Esophagus muscularis mucosa (tissue), 4 donors: ENCODE data around the gene NUP210L. TPM values are rescaled to one million over a fixed set of nuclear protein-coding genes. Genes with fewer than 3 reads are reported as not detected.
A peak's percentile ranks its signal among the peaks of the same experiment; 100 is the strongest.

ENCODE experiments used
- DNase-seq: peaks from one replicate; pipeline ENCODE4 v3.0.0-alpha.2; 2017; ENCODE audit errors: extremely low spot score
- H3K27ac ChIP-seq, 4 donors: fragments of 200-600 bp; sonication (generic); replicated peaks in 1 of 4; 1 replicate in 3 of 4; 2 replicates in 1 of 4; pipeline ENCODE4 v1.5.1; 2016 to 2019; ENCODE audit warnings: mild to moderate bottlenecking in 1 of 4
- H3K27me3 ChIP-seq, 4 donors: fragments of 200-600 bp; sonication (generic); one replicate each; pipeline versions ENCODE4 v1.5.1 to v1.6.0; 2016 to 2019
- H3K36me3 ChIP-seq, 4 donors: fragments of 200-600 bp; sonication (generic); one replicate each; pipeline ENCODE4 v1.5.1; 2016 to 2019
- H3K4me1 ChIP-seq, 4 donors: fragments of 200-600 bp; sonication (generic); one replicate each; pipeline ENCODE4 v1.5.1; 2016 to 2019
- H3K4me3 ChIP-seq, 4 donors: fragments of 200-600 bp; sonication (generic); 1 replicate in 2 of 4; 2 replicates in 2 of 4; pipeline ENCODE4 v1.5.1; 2016 to 2019; ENCODE audit warnings: mild to moderate bottlenecking in 4 of 4, moderate library complexity in 1 of 4
- H3K9me3 ChIP-seq, 4 donors: fragments of 200-600 bp; sonication (generic); 1 replicate in 3 of 4; 2 replicates in 1 of 4; pipeline ENCODE4 v1.5.1; 2016 to 2019
- EP300 ChIP-seq: sonication (generic); formaldehyde crosslinking; IDR thresholded peaks from one replicate; pipeline ENCODE4 v1.6.1; 2017; ENCODE audit warnings: antibody characterized with exemption
- POLR2A ChIP-seq: fragments of 450-650 bp; IDR thresholded peaks from one replicate; pipeline ENCODE4 v1.6.1; 2017; ENCODE audit warnings: antibody characterized with exemption, moderate library complexity, mild to moderate bottlenecking, low read depth
- POLR2AphosphoS5 ChIP-seq, 2 donors: sonication (generic); formaldehyde crosslinking; IDR thresholded peaks; one replicate each; pipeline ENCODE4 v1.6.1; 2017; ENCODE audit warnings: antibody characterized with exemption in 2 of 2
- WGBS: methylation state at CpG from one replicate; pipeline ENCODE4 v1.1.5; 2018; 5-methylcytosine and 5-hydroxymethylcytosine counted together
- intact Hi-C: fragments of 100-400 bp; cut with DNase I; formaldehyde crosslinking; loops from one replicate; pipeline ENCODE4 v1.15.1; 2023
- total RNA-seq, 4 donors: library from RNA; depleted of rRNA; stranded (reverse); fragments of >200 nt; gene quantifications; one replicate each; pipeline versions ENCODE4 v1.1.0 to v1.2.1, GENCODE V29; 2016
- TF ChIP-seq, protein P1 (sequence below), 3 experiments: fragments of 200-600 bp in 2 of 3; fragments of 450-650 bp in 1 of 3; sonication (generic) in 2 of 3; IDR thresholded peaks; one replicate each; pipeline ENCODE4 v1.5.1; 2017 to 2019; ENCODE audit warnings: antibody characterized with exemption in 3 of 3, mild to moderate bottlenecking in 2 of 3, moderate library complexity in 1 of 3

Gene NUP210L
- total RNA-seq, 4 donors from 2014 or later: not detected

GRCh38 chr1:153945795-153946621 lies 208.9 kb downstream of the NUP210L start:
- peak overlapping the region; percentile 78 to 98 (median 88) for H3K4me3 ChIP-seq
- WGBS: no CpG with 5 or more reads among the region's 95 CpGs
- no peaks in the 10 kb centered on the region for H3K9me3 ChIP-seq
- intact Hi-C loops: loop anchor here (2.0 to 10.0 kb wide), 3 partner anchors 41 to 149 kb away; partner anchors contain the start of gene RAB13
- no peaks in the 10 kb centered on the region for H3K27me3 ChIP-seq
- peak overlapping the region; percentile 98 to 100 (median 98) for H3K27ac ChIP-seq
- TF ChIP-seq POLR2A (peak; percentile 30), POLR2AphosphoS5 (IDR thresholded peaks at IDR 0.05) (peak; percentile 87 to 91), EP300 (no peak)
- TF ChIP-seq, protein P1, sequence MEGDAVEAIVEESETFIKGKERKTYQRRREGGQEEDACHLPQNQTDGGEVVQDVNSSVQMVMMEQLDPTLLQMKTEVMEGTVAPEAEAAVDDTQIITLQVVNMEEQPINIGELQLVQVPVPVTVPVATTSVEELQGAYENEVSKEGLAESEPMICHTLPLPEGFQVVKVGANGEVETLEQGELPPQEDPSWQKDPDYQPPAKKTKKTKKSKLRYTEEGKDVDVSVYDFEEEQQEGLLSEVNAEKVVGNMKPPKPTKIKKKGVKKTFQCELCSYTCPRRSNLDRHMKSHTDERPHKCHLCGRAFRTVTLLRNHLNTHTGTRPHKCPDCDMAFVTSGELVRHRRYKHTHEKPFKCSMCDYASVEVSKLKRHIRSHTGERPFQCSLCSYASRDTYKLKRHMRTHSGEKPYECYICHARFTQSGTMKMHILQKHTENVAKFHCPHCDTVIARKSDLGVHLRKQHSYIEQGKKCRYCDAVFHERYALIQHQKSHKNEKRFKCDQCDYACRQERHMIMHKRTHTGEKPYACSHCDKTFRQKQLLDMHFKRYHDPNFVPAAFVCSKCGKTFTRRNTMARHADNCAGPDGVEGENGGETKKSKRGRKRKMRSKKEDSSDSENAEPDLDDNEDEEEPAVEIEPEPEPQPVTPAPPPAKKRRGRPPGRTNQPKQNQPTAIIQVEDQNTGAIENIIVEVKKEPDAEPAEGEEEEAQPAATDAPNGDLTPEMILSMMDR (IDR thresholded peaks at IDR 0.05): no peak
- DNase-seq: peak; percentile 96
- H3K4me1 ChIP-seq: peaks cover 27 to 37% (median 29%) of the 10 kb centered on the region in 4 donors
- H3K36me3 ChIP-seq: peaks cover 31 to 74% (median 64%) of the 10 kb centered on the region in 4 donors

DNA sequence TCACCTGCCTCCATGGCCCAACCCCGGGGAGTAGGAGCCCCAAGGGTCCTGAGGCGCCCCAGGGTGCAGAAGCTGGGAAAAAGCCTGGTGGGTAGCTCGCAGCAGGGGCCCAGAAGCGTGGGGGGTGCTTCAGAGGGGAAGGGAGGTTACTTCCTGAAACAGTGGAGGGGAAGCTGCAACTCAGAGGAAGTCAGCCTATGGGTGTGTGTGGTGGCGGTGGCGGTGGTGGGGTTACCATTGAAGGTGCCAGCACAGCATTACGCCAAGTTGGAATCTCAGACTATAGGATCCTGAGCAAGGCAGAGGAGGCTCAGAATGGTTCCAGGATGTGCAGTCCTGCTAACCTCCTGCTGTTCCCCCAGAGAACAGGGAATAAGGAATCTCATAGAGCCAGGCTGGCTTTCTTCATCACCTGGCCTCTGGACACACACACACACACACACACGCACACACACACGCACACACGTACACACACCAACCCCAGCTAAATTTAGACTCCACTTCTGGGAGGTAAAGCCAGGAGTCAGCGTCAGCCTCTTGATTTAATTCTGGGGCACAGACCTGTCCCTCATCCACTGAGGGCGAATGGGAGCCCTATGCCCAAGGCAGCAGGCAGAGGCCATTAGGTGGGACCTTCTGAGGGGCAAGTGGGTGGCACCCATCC lies 209.6 kb downstream of the NUP210L start:
- DNase-seq: no peak
- H3K36me3 ChIP-seq: peaks cover 26 to 74% (median 64%) of the 10 kb centered on the region in 4 donors
- H3K27me3 ChIP-seq: no peaks in the 10 kb centered on the region
- WGBS: 33% methylated on average over 12 of the region's 12 CpGs
- intact Hi-C loops: loop anchor here (5.0 to 10.0 kb wide), 2 partner anchors 42 to 120 kb away; partner anchors contain the start of gene RAB13
- peak overlapping the region; percentile 78 to 98 (median 88) for H3K4me3 ChIP-seq
- H3K4me1 ChIP-seq: peaks cover 27 to 37% (median 29%) of the 10 kb centered on the region in 4 donors
- no peaks in the 10 kb centered on the region for H3K9me3 ChIP-seq
- H3K27ac ChIP-seq: peak overlapping the region; percentile 98 to 100 (median 98)
- TF ChIP-seq POLR2A: no peak

- Histone ChIP-seq H3K4me1 (peaks cover 27 to 37% (median 29%) of the 10 kb centered on the region in 4 donors), H3K4me3 (peak overlapping the region; percentile 78 to 98 (median 88)), H3K27me3 (no peaks in the 10 kb centered on the region), H3K27ac (peak overlapping the region; percentile 98 to 100 (median 98)), H3K36me3 (peaks cover 24 to 74% (median 64%) of the 10 kb centered on the region in 4 donors), H3K9me3 (no peaks in the 10 kb centered on the region)
- DNase-seq: no peak
- WGBS: 70% methylated on average over 3 of the region's 3 CpGs
- intact Hi-C loops: loop anchor here (5.0 to 10.0 kb wide), 2 partner anchors 43 to 120 kb away; partner anchors contain the start of gene RAB13
- TF ChIP-seq POLR2AphosphoS5 (IDR thresholded peaks at IDR 0.05) (no peak), EP300 (no peak), POLR2A (no peak)
- TF ChIP-seq, protein P1 (IDR thresholded peaks at IDR 0.05): no peak
Measured at GRCh38 chr1:153944827-153945117, 210.1 kb downstream of the NUP210L start.

DNA sequence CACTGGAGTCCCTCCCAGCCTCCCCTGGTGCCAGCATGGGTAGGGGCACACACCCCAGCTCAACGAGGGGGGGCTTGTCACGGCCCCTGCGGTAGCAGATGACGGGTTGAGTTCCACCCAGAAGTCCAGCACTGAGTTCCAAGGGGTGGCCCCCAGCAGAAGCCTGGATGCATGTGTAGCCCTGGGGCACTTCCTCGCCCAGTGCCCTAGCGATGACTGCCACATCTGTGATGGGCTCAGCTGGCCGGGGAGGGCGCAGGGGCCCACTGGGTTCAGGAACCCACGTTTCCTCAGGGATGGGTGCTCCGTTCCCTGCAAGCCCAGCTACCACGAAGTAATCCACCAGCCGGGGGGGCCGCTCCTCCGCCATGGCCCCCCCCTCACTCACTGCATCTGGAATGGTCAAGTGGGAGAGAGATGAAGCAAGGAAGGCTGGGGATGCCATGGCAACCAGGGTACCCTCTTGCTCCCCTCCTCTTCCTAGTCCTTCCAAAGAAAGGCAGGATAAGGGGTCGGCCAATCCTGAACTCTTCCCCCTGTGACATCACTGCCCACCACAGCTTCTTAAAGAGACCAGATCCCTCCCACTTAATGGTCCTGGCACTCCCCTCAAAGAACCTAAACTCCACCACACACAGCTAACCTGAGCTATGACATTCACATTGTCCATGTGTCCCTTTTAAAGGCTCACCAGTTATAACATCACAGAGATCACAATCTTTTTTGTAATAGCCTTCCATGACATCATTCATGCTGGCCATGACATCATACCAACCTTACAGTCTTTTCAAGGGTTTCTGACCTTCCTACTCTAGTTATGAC lies 210.7 kb downstream of the NUP210L start:
- Histone ChIP-seq H3K27ac (peak overlapping the region; percentile 98 to 100 (median 98)), H3K27me3 (no peaks in the 10 kb centered on the region), H3K36me3 (peaks cover 27 to 74% (median 64%) of the 10 kb centered on the region in 4 donors), H3K9me3 (no peaks in the 10 kb centered on the region), H3K4me1 (peaks cover 27 to 37% (median 29%) of the 10 kb centered on the region in 4 donors), H3K4me3 (peak overlapping the region; percentile 78 to 98 (median 88))
- DNase-seq: no peak
- intact Hi-C loops: loop anchor here (10.0 kb wide), 1 partner anchor 119 kb away; no protein-coding TSS in a partner anchor
- no peak for TF ChIP-seq POLR2AphosphoS5 (IDR thresholded peaks at IDR 0.05)
- TF ChIP-seq, protein P1 (IDR thresholded peaks at IDR 0.05): no peak
- no peak for TF ChIP-seq EP300
- no peak for TF ChIP-seq POLR2A
- 82% methylated on average over 15 of the region's 15 CpGs for WGBS
